GM18508 (cell line): ENCODE measurements around the gene ZACN.

Source experiments
- ATAC-seq: cut with Tn5 transposase; IDR thresholded peaks from one replicate; pipeline ENCODE4 v1.9.1; 2021; ENCODE audit warnings: moderate number of reproducible peaks; ENCODE audit not compliant: insufficient read depth, unreplicated experiment

Gene ZACN

GRCh38 chr17:76080768-76081287, 1.8 kb downstream of the ZACN start:
- no peak for ATAC-seq

- ATAC-seq = no peak
Measured at GRCh38 chr17:76081295-76082210, 2.6 kb downstream of the ZACN start.

GRCh38 chr17:76082326-76083251, 3.6 kb downstream of the ZACN start:
- no peak for ATAC-seq

GRCh38 chr17:76083536-76084182, 4.7 kb downstream of the ZACN start:
- ATAC-seq = no peak

- no peak for ATAC-seq
Measured at GRCh38 chr17:76085066-76085730, 6.2 kb downstream of the ZACN start.

GRCh38 chr17:76085731-76086366, 6.9 kb downstream of the ZACN start:
- ATAC-seq = no peak

- no peak for ATAC-seq
Measured at GRCh38 chr17:76086384-76086783, 7.4 kb downstream of the ZACN start.

GRCh38 chr17:76087531-76087930, 8.5 kb downstream of the ZACN start:
- ATAC-seq = no peak

GRCh38 chr17:76088041-76088867, 9.3 kb downstream of the ZACN start:
- ATAC-seq = no peak

GRCh38 chr17:76088868-76089576, 10.0 kb downstream of the ZACN start:
- ATAC-seq = no peak

GRCh38 chr17:76089680-76090516, 10.9 kb downstream of the ZACN start:
- ATAC-seq = no peak

GRCh38 chr17:76090517-76091129, 11.6 kb downstream of the ZACN start:
- ATAC-seq = no peak

GRCh38 chr17:76091526-76092286, 12.7 kb downstream of the ZACN start:
- ATAC-seq = no peak

GRCh38 chr17:76092526-76093413, 13.8 kb downstream of the ZACN start:
- no peak for ATAC-seq

GRCh38 chr17:76094046-76094445, 15.1 kb downstream of the ZACN start:
- no peak for ATAC-seq
